Endometrium (tissue), 2 donors: ENCODE data around the gene ZNF91.
"Not testable (repeated sequence)": the region's sequence is repeated elsewhere in the genome, so short reads cannot be mapped to it uniquely, and the experiment has no call there.

Experiments used
- FAIRE-seq: peaks from 2 replicates; lab custom pipeline; 2012; peaks lifted over from hg19 to GRCh38; lab: Jason Lieb, UNC
- donor health status: control.
- donor health status: control.

Gene ZNF91

GRCh38 chr19:23395041-23395721 lies at the start of gene ZNF91:
Gene ZNF91, minus strand, starts transcription at chr19:23395471. Its CDS starts 117 bp downstream, at chr19:23395354.
- FAIRE-seq, result peak; percentile 99

DNA sequence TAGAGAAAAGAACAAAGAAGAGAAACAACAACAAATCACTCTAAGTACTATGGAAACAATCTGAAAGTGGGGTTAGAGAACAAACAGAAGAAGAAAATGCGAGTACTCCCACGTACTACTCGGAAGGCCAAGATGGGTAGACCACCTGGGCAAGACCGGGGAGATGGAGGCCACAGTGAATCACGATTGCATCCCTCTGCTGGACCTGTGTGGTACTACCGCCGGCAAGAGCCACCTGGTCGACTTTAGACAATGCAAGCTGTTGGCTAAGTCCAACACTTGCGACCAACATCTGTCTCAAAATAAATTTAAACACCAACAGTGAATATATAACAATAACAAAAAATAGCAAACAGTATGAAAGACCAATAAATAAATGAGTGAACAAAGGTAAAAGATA lies 45.5 kb upstream of the ZNF91 start:
- FAIRE-seq, result no peak

DNA sequence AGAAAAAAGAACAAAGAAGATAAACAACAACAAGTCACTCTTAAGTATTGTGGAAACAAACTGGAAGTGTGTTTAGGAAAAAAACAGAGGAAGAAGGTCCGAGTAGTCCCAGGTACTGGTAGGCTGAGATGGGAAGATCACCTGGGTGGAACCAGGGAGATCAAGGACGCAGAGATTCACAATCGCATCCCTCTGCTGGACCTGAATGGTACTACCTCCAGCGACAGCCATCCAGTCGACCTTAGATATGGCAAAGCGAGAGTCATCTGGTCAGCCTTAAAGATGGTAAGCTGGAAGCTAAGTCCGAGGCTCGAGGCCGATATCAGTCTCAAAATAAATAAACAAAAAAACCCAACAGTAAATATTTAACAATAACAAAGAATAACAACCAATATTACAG lies 44.9 kb upstream of the ZNF91 start:
- FAIRE-seq, result no peak

GRCh38 chr19:23439623-23440022 lies 44.4 kb upstream of the ZNF91 start:
- FAIRE-seq, result no peak

DNA sequence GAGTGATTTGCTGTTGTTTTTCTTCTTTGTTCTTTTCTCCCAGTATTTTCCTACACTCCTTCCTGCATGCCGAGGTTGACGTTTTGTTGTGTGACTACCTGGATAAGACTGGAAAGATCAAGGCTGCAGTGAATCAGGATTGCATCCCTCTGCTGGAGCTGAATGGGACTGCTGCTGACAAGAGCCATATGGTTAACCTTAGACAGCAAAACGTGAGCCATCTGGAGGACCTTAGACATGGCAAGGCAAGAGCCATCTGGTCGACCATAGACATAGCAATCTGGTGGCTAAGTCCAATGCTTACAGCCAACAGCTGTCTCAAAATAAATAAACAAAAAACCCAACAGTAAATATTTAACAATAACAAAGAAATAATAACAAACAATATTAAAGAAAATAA lies 42.6 kb upstream of the ZNF91 start:
- no peak for FAIRE-seq

GRCh38 chr19:23436944-23437343 lies 41.7 kb upstream of the ZNF91 start:
- no peak for FAIRE-seq

GRCh38 chr19:23436318-23436717 lies 41.0 kb upstream of the ZNF91 start:
- FAIRE-seq, result no peak

GRCh38 chr19:23420824-23421223 lies 25.6 kb upstream of the ZNF91 start:
- FAIRE-seq, result no peak

GRCh38 chr19:23419261-23419660 lies 24.0 kb upstream of the ZNF91 start:
- FAIRE-seq, result not testable (repeated sequence)

- no peak for FAIRE-seq
Measured at GRCh38 chr19:23415561-23416191, 20.4 kb upstream of the ZNF91 start.

DNA sequence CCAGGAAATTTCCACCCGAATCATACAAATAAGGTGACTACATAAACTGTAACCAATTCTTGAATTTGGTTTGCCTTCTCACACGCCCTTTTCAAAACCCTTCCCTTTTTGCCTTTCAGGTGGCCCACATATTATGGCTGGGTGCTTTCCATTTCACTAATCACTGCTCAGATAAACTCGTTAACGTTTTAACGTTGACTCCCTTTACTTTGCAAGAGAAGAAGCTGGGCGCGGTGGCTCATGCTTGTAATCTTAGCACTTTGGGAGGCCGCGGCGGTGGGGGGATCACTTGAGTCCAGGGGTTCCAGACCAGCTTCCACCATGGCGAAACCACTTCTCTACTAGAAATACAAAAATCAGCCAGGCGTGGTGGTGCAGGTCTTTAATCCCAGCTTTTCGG lies 19.8 kb upstream of the ZNF91 start:
- FAIRE-seq, result no peak

- FAIRE-seq, result no peak
Measured at GRCh38 chr19:23410155-23410554, 14.9 kb upstream of the ZNF91 start.

DNA sequence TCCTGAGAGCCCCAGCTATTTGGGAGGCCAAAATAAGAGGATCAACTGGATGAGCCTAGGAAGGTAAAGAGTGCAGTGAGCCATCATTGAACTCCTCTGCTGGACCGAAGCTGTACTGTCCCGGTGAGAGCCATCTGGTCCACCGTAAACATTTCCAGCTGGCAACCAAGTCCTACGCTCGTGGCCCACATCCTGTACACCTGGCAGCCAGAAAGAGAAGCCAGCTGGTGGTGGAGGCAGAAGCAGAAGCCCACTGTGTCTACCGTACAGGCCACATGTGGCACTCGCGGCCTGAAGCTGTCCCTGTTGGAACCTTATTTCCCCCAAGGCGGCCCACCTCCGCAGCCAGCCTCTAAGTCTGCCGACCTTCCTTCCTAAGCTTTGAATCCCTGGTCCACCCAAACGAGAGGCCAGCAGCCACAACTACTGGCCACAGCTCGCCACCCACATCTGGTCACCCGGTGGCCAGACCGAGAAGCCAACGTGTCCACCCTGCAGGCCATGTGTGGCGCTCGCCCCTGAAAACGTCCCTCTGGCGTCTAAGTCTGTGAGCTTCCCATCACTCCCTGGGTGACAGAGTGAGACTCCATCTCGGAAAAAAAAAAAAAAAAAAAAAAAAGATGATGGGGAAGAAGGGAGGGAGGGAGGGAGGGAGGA lies 14.2 kb upstream of the ZNF91 start:
- no peak for FAIRE-seq

DNA sequence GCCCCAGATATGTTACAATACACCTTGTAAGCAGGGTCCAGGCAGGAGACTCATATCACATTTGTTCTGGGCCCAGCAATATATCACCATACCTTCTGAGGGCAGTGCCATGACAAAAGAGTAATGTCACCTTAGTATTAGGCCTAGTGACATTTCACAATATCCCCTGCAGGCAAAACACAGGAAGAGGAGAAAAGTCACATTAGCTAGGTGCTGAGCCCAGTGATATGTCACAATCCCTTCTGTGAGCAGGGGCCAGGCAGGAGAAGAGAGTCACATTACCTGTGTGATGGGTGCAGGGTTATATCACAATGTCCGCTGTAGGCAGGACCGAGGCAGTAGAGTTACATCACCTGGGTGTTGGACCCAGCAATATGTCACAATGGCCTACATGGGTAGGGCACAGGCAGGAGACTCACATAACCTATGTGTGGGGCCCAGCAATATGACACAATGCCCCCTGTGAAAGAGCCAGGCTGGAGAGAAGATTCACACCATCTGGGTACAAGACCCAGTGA lies 12.4 kb upstream of the ZNF91 start:
- FAIRE-seq, result no peak

DNA sequence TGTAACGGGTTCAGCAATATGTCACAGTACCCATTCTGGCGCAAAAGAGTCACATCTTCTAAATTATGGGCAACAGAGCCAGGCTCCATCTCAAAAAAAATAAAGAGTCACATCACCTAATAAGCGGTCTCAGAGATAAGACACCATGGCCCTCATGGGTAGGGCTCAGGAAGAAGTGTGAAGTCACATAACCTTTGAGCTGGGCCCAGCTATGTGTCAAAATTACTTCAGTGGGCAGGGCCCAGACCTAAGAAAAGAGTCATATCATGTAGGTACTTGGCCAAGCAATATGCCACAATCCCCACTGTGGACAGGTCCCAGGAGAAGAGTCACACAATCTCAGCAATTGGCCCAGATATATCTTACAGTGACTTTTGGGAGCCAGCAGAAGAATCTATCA lies 11.4 kb upstream of the ZNF91 start:
- FAIRE-seq, result no peak

DNA sequence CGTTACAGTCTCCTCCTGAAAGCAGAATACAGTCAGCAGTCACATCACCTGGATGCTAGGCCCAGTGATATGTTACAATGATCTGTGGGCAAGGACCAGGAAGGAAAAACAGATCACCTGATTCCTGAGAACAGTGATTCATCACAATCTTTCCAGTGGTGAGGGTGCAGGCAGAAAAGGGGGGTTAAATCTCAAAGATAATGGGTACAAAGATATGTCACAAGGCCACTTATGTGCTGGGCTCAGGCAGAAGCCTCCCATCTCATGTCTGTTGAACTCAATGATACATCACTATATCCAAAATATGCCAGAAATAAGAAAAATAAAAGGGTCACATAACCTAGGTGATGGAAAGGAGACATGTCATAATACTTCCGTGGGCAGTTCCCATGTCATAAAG lies 10.8 kb upstream of the ZNF91 start:
- no peak for FAIRE-seq

DNA sequence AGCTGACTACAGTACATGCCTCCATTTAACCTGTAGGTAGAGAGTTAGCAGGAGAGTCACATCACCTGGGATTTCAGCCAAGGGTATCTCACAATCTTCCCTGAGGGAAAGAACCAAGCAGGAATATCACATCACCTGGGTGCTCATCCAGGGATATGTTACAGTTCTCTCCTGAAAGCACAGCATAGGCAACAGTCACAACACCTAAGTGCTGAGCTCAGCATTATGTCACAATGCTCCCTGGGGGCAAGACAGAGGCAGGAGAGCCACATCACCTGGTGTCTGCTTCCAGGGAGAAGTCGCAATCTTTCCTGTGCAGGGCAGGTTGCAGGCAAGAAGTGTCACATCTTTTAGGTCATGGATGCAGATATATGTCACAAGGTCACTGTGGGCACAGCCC lies 9.4 kb upstream of the ZNF91 start:
- no peak for FAIRE-seq

DNA sequence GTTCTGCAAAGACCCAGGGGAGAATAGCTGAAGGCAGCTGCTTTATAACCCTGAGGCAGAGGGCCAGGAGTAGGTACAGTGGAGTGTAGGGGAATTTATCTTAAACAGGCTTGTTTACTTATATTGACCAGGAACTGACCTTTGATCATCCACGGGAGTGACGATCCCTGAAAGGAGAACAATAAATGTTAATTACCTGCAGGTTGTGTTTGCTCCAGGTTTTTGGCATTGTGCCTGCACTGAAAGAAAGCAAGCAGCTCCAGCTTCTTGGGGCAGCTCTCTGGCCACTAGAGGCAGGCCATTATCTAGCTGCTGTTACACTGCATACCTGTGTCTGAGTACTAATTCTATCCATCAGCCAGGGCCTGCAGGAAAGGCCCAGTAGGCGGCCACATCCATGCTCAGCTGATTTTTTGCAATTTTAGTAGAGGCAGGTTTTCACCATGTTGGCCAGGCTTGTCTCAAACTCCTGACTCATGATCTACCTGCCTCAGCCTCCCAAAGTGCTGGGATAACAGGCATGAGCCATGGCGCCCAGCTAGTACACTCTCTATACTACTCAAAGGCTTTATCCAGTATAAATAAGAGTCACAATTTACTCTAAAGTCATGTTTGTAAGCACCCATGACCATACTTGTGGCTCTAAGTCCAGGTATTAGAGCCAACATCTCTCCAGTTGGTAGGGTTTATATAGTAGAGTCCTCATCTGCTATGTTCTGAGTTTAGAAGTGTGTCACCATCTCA lies 8.5 kb upstream of the ZNF91 start:
- peak; percentile 67 for FAIRE-seq

DNA sequence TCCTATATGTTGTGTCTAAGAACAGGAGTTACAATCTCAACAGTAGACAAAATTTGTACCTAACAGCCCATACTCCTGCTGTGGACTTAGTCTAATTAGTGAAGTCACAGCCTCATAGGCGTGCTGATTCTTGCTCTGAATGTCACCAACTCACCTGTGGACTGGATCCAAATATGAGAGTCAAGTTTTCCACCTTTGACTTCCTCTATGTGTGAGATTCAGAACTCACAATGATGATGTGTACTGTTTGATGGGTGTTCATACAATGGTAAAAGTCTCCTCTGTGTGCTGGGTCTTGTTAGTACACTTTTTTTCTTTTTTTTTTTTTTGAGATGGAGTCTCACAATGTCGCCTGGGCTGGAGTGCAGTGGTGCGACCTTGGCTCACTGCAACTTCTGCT lies 7.8 kb upstream of the ZNF91 start:
- FAIRE-seq, result no peak

DNA sequence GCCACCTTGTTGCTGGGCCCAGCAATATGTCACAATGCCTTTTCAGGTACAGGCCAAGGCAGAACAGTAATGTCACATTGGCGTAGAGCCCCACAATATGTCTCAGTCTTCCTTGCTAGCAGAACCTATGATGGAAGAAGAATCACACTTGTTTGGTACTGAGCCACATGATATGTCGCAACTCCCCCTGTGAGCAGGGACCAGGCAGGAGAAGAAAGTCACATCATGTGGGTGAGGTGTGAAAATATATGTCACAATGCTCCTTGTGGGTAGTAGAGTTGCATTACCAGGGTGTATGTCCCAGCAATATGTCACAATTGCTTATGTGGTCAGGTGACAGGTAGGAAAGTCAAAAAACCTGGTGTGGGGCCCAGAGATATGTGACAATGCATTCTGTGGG lies 7.1 kb upstream of the ZNF91 start:
- no peak for FAIRE-seq

DNA sequence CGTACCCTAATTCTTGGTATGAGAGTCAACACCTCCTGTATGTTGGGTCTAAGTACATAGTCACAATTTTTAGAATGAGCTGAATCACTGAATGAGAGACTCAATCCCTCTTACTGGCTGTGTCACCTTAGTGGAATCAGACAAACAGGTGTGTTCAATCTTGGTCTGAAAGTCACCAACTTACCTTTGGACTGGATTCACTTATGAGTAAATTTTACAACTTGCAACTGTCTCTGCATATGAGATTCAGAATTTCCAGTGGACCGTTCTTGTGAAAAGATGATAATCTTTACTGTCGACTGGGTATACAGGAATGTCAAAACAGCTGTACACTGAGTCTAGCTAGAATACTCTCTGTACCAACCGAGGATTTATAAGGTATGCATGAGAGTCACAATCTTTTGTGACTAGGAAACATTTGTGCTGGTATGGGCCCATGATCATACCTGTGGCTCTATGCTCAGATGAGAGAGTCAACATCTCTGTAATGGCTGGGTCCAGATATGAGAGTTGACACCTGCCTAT lies 5.9 kb upstream of the ZNF91 start:
- FAIRE-seq, result no peak

DNA sequence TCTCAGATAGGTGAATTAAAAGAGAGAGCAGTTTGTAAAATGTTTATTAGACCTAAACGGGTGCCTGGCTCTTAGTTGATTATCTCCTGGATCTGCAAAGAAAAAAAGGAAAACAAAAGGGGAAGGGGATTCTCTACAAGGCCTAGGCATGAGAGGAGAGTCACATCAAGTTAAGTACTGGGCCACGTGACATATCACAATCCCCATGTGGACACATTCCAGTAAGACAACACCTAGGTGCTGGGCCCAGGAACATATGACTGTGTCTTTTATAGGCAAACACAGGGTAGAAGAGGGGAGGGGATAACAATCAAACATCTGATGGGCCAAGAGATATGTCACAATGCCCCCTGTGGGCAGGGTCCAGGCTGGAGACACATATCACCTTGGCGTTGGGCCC lies 4.2 kb upstream of the ZNF91 start:
- no peak for FAIRE-seq
